GM12865 (cell line): ENCODE measurements around the gene WNT5B.

Experiments
- DNase-seq: peaks from one replicate; pipeline ENCODE4 v3.0.0; 2010; ENCODE audit warnings: low read depth
- H3K4me3 ChIP-seq: 2 replicates; pipeline ENCODE4 v1.5.1; 2011; ENCODE audit warnings: mild to moderate bottlenecking, low read depth, low read length, control low read depth
- TF ChIP-seq, protein P1 (sequence below): IDR thresholded peaks from 2 replicates; pipeline ENCODE4 v1.5.1; 2011; ENCODE audit warnings: low read length, control low read depth, low read depth, inconsistent platforms; ENCODE audit not compliant: insufficient read depth; ENCODE audit errors: missing control alignments

WNT5B gene

DNA sequence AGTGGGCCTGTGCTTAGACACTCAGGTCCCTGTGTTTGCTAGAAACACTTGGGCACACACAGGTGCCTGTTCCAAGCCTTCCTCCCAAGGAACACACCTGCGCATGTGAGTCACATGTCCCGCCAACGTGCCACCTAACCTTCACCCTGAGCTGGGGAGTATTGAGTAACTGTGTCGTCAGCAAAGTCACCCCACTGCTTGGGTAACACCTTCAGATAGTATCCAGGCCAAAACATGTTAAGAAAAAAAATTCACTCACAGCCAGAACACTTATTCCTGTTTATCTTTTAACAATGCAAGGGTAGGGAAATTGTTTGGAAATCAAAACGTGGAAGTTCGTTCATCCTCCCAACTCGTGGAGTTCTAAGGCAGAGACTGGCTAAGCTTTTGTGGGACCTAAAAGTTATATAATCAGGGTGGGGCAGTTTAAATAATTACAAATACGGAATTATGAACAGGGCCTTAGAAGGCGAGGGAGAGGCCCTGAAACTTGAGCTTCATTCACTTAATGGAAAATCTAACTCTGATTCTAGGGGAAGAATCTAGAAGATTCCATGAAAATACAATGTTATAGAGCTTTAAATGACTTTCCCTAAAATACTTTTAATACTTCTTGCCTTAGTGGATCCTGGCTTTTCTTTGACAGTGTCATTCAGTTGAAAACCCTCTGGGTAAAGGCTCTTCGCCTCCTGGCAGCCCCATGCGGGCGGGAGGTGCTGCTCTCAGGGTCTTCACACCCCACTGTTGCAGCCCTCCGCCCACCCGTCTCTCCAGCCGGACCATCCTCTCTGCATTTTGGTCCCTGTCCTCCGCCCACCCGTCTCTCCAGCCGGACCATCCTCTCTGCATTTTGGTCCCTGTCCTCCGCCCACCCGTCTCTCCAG, 31.5 kb downstream of the WNT5B start:
- H3K4me3 ChIP-seq, result no peak overlapping the region
- TF ChIP-seq, protein P1, sequence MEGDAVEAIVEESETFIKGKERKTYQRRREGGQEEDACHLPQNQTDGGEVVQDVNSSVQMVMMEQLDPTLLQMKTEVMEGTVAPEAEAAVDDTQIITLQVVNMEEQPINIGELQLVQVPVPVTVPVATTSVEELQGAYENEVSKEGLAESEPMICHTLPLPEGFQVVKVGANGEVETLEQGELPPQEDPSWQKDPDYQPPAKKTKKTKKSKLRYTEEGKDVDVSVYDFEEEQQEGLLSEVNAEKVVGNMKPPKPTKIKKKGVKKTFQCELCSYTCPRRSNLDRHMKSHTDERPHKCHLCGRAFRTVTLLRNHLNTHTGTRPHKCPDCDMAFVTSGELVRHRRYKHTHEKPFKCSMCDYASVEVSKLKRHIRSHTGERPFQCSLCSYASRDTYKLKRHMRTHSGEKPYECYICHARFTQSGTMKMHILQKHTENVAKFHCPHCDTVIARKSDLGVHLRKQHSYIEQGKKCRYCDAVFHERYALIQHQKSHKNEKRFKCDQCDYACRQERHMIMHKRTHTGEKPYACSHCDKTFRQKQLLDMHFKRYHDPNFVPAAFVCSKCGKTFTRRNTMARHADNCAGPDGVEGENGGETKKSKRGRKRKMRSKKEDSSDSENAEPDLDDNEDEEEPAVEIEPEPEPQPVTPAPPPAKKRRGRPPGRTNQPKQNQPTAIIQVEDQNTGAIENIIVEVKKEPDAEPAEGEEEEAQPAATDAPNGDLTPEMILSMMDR, result no peak

DNA sequence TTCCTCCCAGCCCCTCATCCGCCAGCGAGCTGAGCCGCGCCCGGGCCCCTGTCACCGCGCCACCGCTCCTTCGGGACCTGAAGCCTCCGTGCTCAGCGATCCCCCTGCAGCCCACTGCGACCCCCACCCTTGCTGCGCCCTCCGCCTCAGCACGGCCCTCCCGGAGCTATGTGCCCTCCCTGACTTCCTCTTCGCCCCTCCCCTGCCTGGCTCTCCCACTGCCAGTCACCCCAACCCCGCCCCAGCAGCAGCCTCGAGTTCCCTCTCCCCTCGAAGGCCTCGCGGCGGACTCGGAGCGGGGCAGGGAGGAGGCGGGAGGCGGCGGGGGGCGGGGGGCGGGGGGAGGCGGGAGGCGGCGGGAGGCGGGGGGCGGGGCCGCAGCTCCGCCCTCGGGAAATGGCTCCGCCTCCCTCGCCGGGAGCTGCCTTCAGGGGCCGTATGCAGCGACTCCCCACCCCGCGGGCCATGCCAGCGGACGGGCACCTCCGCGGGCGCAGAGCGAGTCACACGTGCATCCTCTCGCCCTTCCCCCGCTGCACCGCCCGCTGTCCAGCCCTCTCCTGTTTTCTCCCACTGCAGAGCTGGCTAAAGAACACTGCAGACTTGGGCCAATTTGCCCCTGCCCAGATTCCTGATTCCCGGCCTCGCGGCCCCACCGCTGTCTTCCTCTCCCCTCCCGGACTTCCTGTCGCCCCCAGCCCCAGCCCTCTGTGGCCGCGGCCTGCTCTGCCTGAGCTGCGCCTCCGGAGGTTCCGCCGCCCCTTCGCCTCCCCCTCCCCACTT, 32.7 kb downstream of the WNT5B start:
- H3K4me3 ChIP-seq, result peak overlapping the region; percentile 45
- DNase-seq, result peak; percentile 87

More for the DNA sequence above, 31.5 kb downstream of the WNT5B start:
- DNase-seq, result peak; percentile 12

DNA sequence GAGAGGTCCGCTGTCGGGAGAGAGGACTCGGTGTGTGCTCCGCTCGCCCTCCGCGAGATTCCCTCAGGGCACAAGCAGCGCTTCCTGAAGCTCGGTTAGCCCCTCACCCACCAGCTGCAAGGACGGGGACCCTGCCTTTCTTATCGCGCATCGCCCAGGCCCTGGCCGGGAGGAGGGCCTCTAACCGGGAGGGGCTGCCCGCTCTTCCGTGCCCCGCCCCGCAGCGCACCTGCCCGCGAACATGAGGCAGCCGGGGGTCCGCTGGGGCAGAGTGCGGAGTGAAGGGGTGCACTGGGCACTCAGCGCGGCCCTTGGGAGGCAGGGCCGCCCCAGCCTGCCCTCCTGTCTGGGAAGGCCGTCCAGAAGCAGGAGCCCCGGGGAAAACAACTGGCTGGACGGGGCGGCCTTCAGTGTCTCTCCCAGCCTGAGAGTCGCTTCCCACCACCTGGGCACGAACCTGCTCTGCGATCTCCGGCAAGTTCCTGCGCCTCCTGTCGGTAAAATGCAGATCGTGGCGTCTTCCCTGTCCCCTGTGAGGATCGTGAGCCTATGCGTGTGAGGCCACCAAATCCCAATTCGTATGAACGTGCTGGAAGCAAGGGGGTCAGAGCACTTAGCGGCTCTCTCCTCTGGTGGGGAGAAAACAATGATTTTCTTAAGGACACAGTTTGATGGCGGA, 33.9 kb downstream of the WNT5B start:
- TF ChIP-seq, protein P1, result peak; percentile 68
- H3K4me3 ChIP-seq, result peak overlapping the region; percentile 47

More for the DNA sequence above, 32.7 kb downstream of the WNT5B start:
- TF ChIP-seq, protein P1, result no peak

DNA sequence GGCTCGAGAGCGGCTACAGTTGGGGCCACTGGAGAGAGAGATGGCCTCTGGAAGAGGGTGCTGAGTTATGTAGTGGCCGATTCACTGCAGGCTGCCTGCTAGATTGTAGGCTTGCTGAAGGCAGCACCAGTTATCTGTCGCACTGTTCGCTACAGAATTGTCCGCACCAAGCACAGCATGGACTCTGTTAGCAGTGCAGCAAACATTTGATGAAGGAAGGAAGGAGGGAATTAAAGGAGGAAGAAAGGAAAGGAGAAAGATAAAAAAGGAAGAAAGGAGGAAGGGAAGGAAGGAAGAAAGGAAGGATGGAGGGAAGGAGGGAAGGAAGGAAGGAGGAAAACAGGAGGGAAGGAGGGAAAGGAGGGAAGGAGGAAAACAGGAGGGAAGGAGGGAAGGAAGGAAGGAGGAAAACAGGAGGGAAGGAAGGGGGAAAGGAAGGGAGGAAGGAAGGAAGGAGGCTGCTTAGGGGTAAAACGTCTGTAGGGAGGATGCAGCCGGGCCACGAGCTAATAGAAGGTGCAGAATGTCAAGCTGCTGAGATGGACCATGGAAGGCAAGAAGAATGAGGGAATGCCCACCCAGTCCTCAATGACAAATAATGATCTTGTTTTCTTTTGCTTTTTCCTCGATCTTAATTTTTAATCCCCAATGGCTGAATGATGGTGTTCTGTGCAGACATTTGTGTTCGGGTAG, 34.6 kb downstream of the WNT5B start:
- no peak overlapping the region for H3K4me3 ChIP-seq
- DNase-seq, result no peak
- TF ChIP-seq, protein P1, result no peak

More for the DNA sequence above, 33.9 kb downstream of the WNT5B start:
- DNase-seq, result peak; percentile 75

DNA sequence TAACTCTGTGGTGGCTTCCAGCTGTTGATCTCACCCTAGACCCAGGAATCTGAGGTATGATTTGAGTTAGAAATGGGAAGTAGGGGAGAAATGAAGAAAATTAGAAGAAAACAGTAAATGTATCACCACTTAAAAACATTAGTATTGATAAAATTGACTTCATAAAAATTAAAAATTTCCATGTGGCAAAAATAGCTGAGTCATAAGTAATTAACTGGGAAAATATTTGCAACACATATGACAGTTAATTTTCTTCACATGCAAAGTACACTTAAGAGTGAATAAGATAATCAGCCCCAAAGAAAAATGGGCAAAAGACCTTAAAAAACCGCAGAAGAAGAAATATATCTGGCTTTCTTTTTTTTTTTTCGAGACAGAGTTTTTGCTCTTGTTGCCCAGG, 36.3 kb downstream of the WNT5B start:
- TF ChIP-seq, protein P1, result no peak
- H3K4me3 ChIP-seq, result no peak overlapping the region
- no peak for DNase-seq

DNA sequence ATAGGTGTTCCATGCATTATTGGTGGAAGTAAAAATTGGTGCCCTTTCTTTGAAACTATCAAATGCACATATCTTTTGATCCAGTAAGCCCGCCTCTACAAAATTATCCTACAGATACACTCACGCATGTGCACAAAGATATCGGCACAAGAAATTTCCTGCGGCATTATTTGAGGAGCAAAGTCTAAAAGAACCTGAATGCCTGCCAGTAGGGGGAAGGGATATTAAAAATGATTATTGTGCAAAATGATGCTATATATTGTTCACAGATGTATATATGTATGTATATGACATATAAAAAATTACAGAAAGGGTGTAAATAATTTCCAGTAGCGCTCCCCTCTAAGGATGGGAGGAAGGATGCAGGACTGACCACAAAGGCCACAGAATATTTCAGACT, 37.2 kb downstream of the WNT5B start:
- TF ChIP-seq, protein P1, result no peak
- DNase-seq, result no peak
- H3K4me3 ChIP-seq, result no peak overlapping the region
